Activated naive CD8-positive, alpha-beta T cell treated with anti-CD3 and anti-CD28 coated beads, Interleukin-2, amount 50 U/mL, for 24 hours (primary cell): ENCODE results near the gene TSGA10IP.

Experiments used
- ATAC-seq: fragments of 150-1000 bp; cut with Tn5 transposase; one replicate; pipeline ENCODE4 v1.10.0; 2021
- DNase-seq: peaks from one replicate; pipeline ENCODE4 v3.0.0; 2021
- H3K27ac Mint-ChIP-seq: one replicate; pipeline ENCODE4 v1.8.0; 2021; ENCODE audit warnings: mild to moderate bottlenecking, mixed read lengths
- H3K27me3 Mint-ChIP-seq: one replicate; pipeline ENCODE4 v1.8.0; 2021; ENCODE audit warnings: mixed read lengths
- H3K36me3 Mint-ChIP-seq: one replicate; pipeline ENCODE4 v1.8.0; 2021; ENCODE audit warnings: low read depth, mixed read lengths
- H3K4me1 Mint-ChIP-seq: one replicate; pipeline ENCODE4 v1.8.0; 2021; ENCODE audit warnings: mixed read lengths
- H3K4me3 Mint-ChIP-seq: one replicate; pipeline ENCODE4 v1.8.0; 2021; ENCODE audit warnings: mild to moderate bottlenecking, moderate library complexity, mixed read lengths
- H3K9me3 Mint-ChIP-seq: one replicate; pipeline ENCODE4 v1.8.0; 2021; ENCODE audit warnings: mixed read lengths

Gene TSGA10IP

GRCh38 chr11:65945430-65945911, at the start of gene TSGA10IP:
Gene TSGA10IP (plus strand): TSS chr11:65945480. CDS start chr11:65945676, 196 bp downstream.
- Mint-ChIP-seq H3K27ac (no peak within 1 kb of the TSS), H3K4me3 (no peak within 1 kb of the TSS), H3K36me3 (no peaks in the 10 kb centered on the region), H3K4me1 (peaks cover 6% of the 10 kb centered on the region), H3K27me3 (peaks cover 6% of the 10 kb centered on the region), H3K9me3 (no peaks in the 10 kb centered on the region)
- ATAC-seq = no peak
- no peak for DNase-seq

GRCh38 chr11:65895482-65895981, 49.7 kb upstream of the TSGA10IP start:
- H3K4me3 Mint-ChIP-seq = peak overlapping the region; percentile 41
- peaks cover 47% of the 10 kb centered on the region for H3K36me3 Mint-ChIP-seq
- ATAC-seq (no peak), DNase-seq (peak; percentile 2)
- H3K9me3 Mint-ChIP-seq = no peaks in the 10 kb centered on the region
- peaks cover under 1% of the 10 kb centered on the region for H3K27me3 Mint-ChIP-seq
- H3K4me1 Mint-ChIP-seq = peaks cover 65% of the 10 kb centered on the region
- H3K27ac Mint-ChIP-seq = peak overlapping the region; percentile 76

GRCh38 chr11:65896034-65896999, 49.0 kb upstream of the TSGA10IP start:
- DNase-seq = peak; percentile 3
- H3K36me3 Mint-ChIP-seq = peaks cover 47% of the 10 kb centered on the region
- H3K27ac Mint-ChIP-seq = peak overlapping the region; percentile 76
- ATAC-seq = no peak
- H3K9me3 Mint-ChIP-seq = no peaks in the 10 kb centered on the region
- H3K4me3 Mint-ChIP-seq = peak overlapping the region; percentile 68
- peaks cover 2% of the 10 kb centered on the region for H3K27me3 Mint-ChIP-seq
- H3K4me1 Mint-ChIP-seq = peaks cover 67% of the 10 kb centered on the region

- H3K27me3 Mint-ChIP-seq = peaks cover 2% of the 10 kb centered on the region
- DNase-seq (no peak), ATAC-seq (no peak)
- H3K9me3 Mint-ChIP-seq = no peaks in the 10 kb centered on the region
- H3K4me1 Mint-ChIP-seq = peaks cover 68% of the 10 kb centered on the region
- peak overlapping the region; percentile 68 for H3K4me3 Mint-ChIP-seq
- H3K36me3 Mint-ChIP-seq = peaks cover 45% of the 10 kb centered on the region
- H3K27ac Mint-ChIP-seq = peak overlapping the region; percentile 73
These were observed 48.2 kb upstream of the TSGA10IP start for GRCh38 chr11:65897020-65897471.

- peaks cover 3% of the 10 kb centered on the region for H3K27me3 Mint-ChIP-seq
- H3K36me3 Mint-ChIP-seq = peaks cover 35% of the 10 kb centered on the region
- no peak for DNase-seq
- H3K4me1 Mint-ChIP-seq = peaks cover 55% of the 10 kb centered on the region
- peak overlapping the region; percentile 88 for H3K4me3 Mint-ChIP-seq
- ATAC-seq = no peak
- peak overlapping the region; percentile 75 for H3K27ac Mint-ChIP-seq
- no peaks in the 10 kb centered on the region for H3K9me3 Mint-ChIP-seq
These were observed 46.5 kb upstream of the TSGA10IP start for GRCh38 chr11:65898656-65899355.

GRCh38 chr11:65899356-65900124, 45.7 kb upstream of the TSGA10IP start:
- Mint-ChIP-seq H3K36me3 (peaks cover 31% of the 10 kb centered on the region), H3K27me3 (peaks cover 6% of the 10 kb centered on the region), H3K27ac (peak overlapping the region; percentile 82), H3K9me3 (no peaks in the 10 kb centered on the region), H3K4me1 (peaks cover 49% of the 10 kb centered on the region), H3K4me3 (peak overlapping the region; percentile 88)
- DNase-seq (peak; percentile 85), ATAC-seq (peak; percentile 48)

GRCh38 chr11:65900125-65900898, 45.0 kb upstream of the TSGA10IP start, which contains the start of gene FOSL1:
Gene FOSL1 (minus strand): TSS chr11:65900388. CDS start chr11:65900339, 49 bp downstream.
- Mint-ChIP-seq H3K27ac (peak within 1 kb of the TSS; percentile 82), H3K4me3 (peak within 1 kb of the TSS; percentile 88), H3K27me3 (peaks cover 6% of the 10 kb centered on the region), H3K9me3 (no peaks in the 10 kb centered on the region), H3K4me1 (peaks cover 44% of the 10 kb centered on the region), H3K36me3 (peaks cover 29% of the 10 kb centered on the region)
- DNase-seq (peak; percentile 95), ATAC-seq (peak; percentile 90)

GRCh38 chr11:65900899-65901180, 44.4 kb upstream of the TSGA10IP start:
- Mint-ChIP-seq H3K36me3 (peaks cover 23% of the 10 kb centered on the region), H3K9me3 (no peaks in the 10 kb centered on the region), H3K27me3 (peaks cover 6% of the 10 kb centered on the region), H3K4me3 (peak overlapping the region; percentile 51), H3K27ac (peak overlapping the region; percentile 73), H3K4me1 (peaks cover 39% of the 10 kb centered on the region)
- DNase-seq = no peak
- no peak for ATAC-seq

- peaks cover 7% of the 10 kb centered on the region for H3K36me3 Mint-ChIP-seq
- peaks cover 8% of the 10 kb centered on the region for H3K27me3 Mint-ChIP-seq
- H3K4me3 Mint-ChIP-seq = no peak overlapping the region
These were observed 42.2 kb upstream of the TSGA10IP start for GRCh38 chr11:65903068-65903481.

GRCh38 chr11:65903715-65904114, 41.6 kb upstream of the TSGA10IP start:
- H3K4me1 Mint-ChIP-seq = peaks cover 14% of the 10 kb centered on the region
- H3K27ac Mint-ChIP-seq = no peak overlapping the region
- H3K36me3 Mint-ChIP-seq = peaks cover 3% of the 10 kb centered on the region
- no peak overlapping the region for H3K4me3 Mint-ChIP-seq
- no peak for DNase-seq
- no peak for ATAC-seq
- no peaks in the 10 kb centered on the region for H3K9me3 Mint-ChIP-seq
- peaks cover 8% of the 10 kb centered on the region for H3K27me3 Mint-ChIP-seq

More at GRCh38 chr11:65903068-65903481, 42.2 kb upstream of the TSGA10IP start:
- no peak overlapping the region for H3K27ac Mint-ChIP-seq
- peaks cover 20% of the 10 kb centered on the region for H3K4me1 Mint-ChIP-seq
- DNase-seq (no peak), ATAC-seq (no peak)
- no peaks in the 10 kb centered on the region for H3K9me3 Mint-ChIP-seq

- Mint-ChIP-seq H3K27me3 (peaks cover 6% of the 10 kb centered on the region), H3K4me3 (no peak overlapping the region), H3K4me1 (peaks cover 14% of the 10 kb centered on the region), H3K27ac (no peak overlapping the region), H3K9me3 (no peaks in the 10 kb centered on the region), H3K36me3 (no peaks in the 10 kb centered on the region)
- DNase-seq (no peak), ATAC-seq (peak; percentile 39)
These were observed 38.7 kb upstream of the TSGA10IP start for GRCh38 chr11:65906602-65907001.

- H3K4me1 Mint-ChIP-seq = peaks cover 12% of the 10 kb centered on the region
- DNase-seq = no peak
- H3K9me3 Mint-ChIP-seq = no peaks in the 10 kb centered on the region
- no peak for ATAC-seq
- H3K36me3 Mint-ChIP-seq = no peaks in the 10 kb centered on the region
- peaks cover 6% of the 10 kb centered on the region for H3K27me3 Mint-ChIP-seq
- no peak overlapping the region for H3K27ac Mint-ChIP-seq
- no peak overlapping the region for H3K4me3 Mint-ChIP-seq
These were observed 37.4 kb upstream of the TSGA10IP start for GRCh38 chr11:65907878-65908277.
